Suppressor macrophage treated with lipopolysaccharide for 4 hours (primary cell): Measurements from ENCODE around the gene RUFY4.
A peak's percentile ranks its signal among the peaks of the same experiment; 100 is the strongest.

Experiments
- DNase-seq: peaks from one replicate; pipeline ENCODE4 v3.0.0-alpha.2; 2020

RUFY4 gene

GRCh38 chr2:218068721-218069334 lies at the start of gene RUFY4:
Gene RUFY4 (plus strand): TSS chr2:218069253. CDS start chr2:218070606, 1,353 bp downstream.
- DNase-seq = peak; percentile 85

GRCh38 chr2:218019411-218020060 lies 49.5 kb upstream of the RUFY4 start:
- peak; percentile 54 for DNase-seq

- DNase-seq = no peak
Measured at GRCh38 chr2:218020281-218020680, 48.8 kb upstream of the RUFY4 start.

- no peak for DNase-seq
Measured at GRCh38 chr2:218020966-218021535, 48.0 kb upstream of the RUFY4 start.

GRCh38 chr2:218021536-218022071 lies 47.4 kb upstream of the RUFY4 start:
- no peak for DNase-seq

GRCh38 chr2:218022131-218022850 lies 46.8 kb upstream of the RUFY4 start:
- DNase-seq = no peak

- no peak for DNase-seq
Measured at GRCh38 chr2:218022851-218023530, 46.1 kb upstream of the RUFY4 start.

GRCh38 chr2:218023636-218024035 lies 45.4 kb upstream of the RUFY4 start:
- no peak for DNase-seq

- DNase-seq = no peak
Measured at GRCh38 chr2:218024336-218024735, 44.7 kb upstream of the RUFY4 start.

GRCh38 chr2:218024871-218025270 lies 44.2 kb upstream of the RUFY4 start:
- DNase-seq = no peak

- no peak for DNase-seq
Measured at GRCh38 chr2:218026244-218026643, 42.8 kb upstream of the RUFY4 start.

- DNase-seq = no peak
Measured at GRCh38 chr2:218026676-218027425, 42.2 kb upstream of the RUFY4 start.

GRCh38 chr2:218027426-218028188 lies 41.4 kb upstream of the RUFY4 start:
- no peak for DNase-seq

GRCh38 chr2:218028189-218028495 lies 40.9 kb upstream of the RUFY4 start:
- DNase-seq = no peak

- no peak for DNase-seq
Measured at GRCh38 chr2:218028562-218029348, 40.3 kb upstream of the RUFY4 start.

- DNase-seq = no peak
Measured at GRCh38 chr2:218029366-218030360, 39.4 kb upstream of the RUFY4 start.

- DNase-seq = no peak
Measured at GRCh38 chr2:218030409-218031195, 38.5 kb upstream of the RUFY4 start.

- no peak for DNase-seq
Measured at GRCh38 chr2:218031261-218031660, 37.8 kb upstream of the RUFY4 start.
